Panc1 (cell line): ENCODE results near the gene GRID1. TPM values are rescaled to one million over a fixed set of nuclear protein-coding genes. Genes with fewer than 3 reads are reported as not detected.

Experiments
- ATAC-seq: fragments of 200-7000 bp; cut with Tn5 transposase; 2 replicates; pipeline ENCODE4 v1.9.1; 2020; ENCODE audit warnings: mild to moderate bottlenecking, moderate library complexity
- BruUV-seq: library from RNA; stranded (reverse); fragments of 400-500 nt; replicated peaks from 2 replicates; lab custom pipeline; 2021; lab: Mats Ljungman, UMichigan
- CTCF ChIA-PET: fragments of 300-600 bp; sonication (Branson Sonifier 250); formaldehyde crosslinking; loops from one replicate; lab custom pipeline; 2022; ENCODE audit warnings: antibody characterized with exemption; lab: Charles Lee
- POLR2A ChIA-PET: fragments of 300-600 bp; sonication (Branson Sonifier 250); formaldehyde crosslinking; loops from one replicate; lab custom pipeline; 2022; ENCODE audit warnings: antibody characterized with exemption; lab: Charles Lee
- DNase-seq: peaks from one replicate; pipeline ENCODE4 v3.0.0-alpha.2; 2010; ENCODE audit warnings: low read depth, low spot score
- H3K27ac ChIP-seq: 2 replicates; pipeline ENCODE4 v1.5.1; 2011; ENCODE audit warnings: mild to moderate bottlenecking, low read length, inconsistent platforms
- H3K27me3 ChIP-seq: fragments of 200-500 bp; sonication (Bioruptor generic); 2 replicates; pipeline ENCODE4 v1.6.0; 2014; ENCODE audit warnings: low read length, inconsistent platforms; ENCODE audit not compliant: control insufficient read depth, insufficient read depth
- H3K36me3 ChIP-seq: fragments of 200-500 bp; sonication (Bioruptor generic); 2 replicates; pipeline ENCODE4 v1.5.1; 2014; ENCODE audit warnings: inconsistent platforms, mild to moderate bottlenecking, low read length, moderate library complexity; ENCODE audit not compliant: control insufficient read depth, insufficient read depth
- H3K4me1 ChIP-seq: 2 replicates; pipeline ENCODE4 v1.5.1; 2011; ENCODE audit warnings: inconsistent platforms, mild to moderate bottlenecking, low read length, moderate library complexity; ENCODE audit not compliant: control insufficient read depth, insufficient read depth
- H3K4me3 ChIP-seq, 2 experiments: 2 replicates each; pipeline ENCODE4 v1.5.1; 2011 to 2012; ENCODE audit warnings: low read depth in 2 of 2, low read length in 2 of 2, mild to moderate bottlenecking in 2 of 2, inconsistent platforms in 1 of 2, moderate library complexity in 1 of 2
- H3K9me3 ChIP-seq: fragments of 200-500 bp; sonication (Bioruptor generic); 2 replicates; pipeline ENCODE4 v1.5.1; 2014; ENCODE audit warnings: low read depth, mild to moderate bottlenecking, inconsistent platforms, low read length, moderate library complexity; ENCODE audit not compliant: control insufficient read depth, insufficient read depth
- POLR2AphosphoS5 ChIP-seq: IDR thresholded peaks from 2 replicates; pipeline ENCODE4 v1.6.1; 2012; ENCODE audit warnings: mild to moderate bottlenecking, low read depth, low read length, moderate library complexity
- SIN3A ChIP-seq: IDR thresholded peaks from 2 replicates; pipeline ENCODE4 v1.6.1; 2012; ENCODE audit warnings: low read depth, mild to moderate bottlenecking, low read length, moderate library complexity, borderline replicate concordance; ENCODE audit not compliant: insufficient read depth
- TCF7L2 ChIP-seq: IDR thresholded peaks from 2 replicates; pipeline ENCODE4 v1.6.1; 2011; ENCODE audit warnings: mild to moderate bottlenecking, low read depth, low read length, inconsistent platforms
- in situ Hi-C: cut with HindIII; loops from 2 replicates; pipeline ENCODE4 v1.10.0; 2016; ENCODE audit warnings: low sequenced_read_pairs, low pct_unique_long_range_greater_than_20kb
- intact Hi-C: fragments of 100-400 bp; cut with micrococcal nuclease; formaldehyde crosslinking; loops from one replicate; pipeline ENCODE4 v1.10.0; 2022; ENCODE audit not compliant: unreplicated experiment
- total RNA-seq: library from RNA; stranded (reverse); gene quantifications from one replicate; pipeline ENCODE4 v1.2.1, GENCODE V29; 2021; ENCODE audit not compliant: unreplicated experiment
- TF ChIP-seq, protein P1 (sequence below), 2 experiments: IDR thresholded peaks; 2 replicates each; pipeline ENCODE4 v1.6.1; 2011 to 2012; ENCODE audit warnings: low read depth in 2 of 2, control low read depth in 1 of 2, low read length in 1 of 2, mild to moderate bottlenecking in 1 of 2, moderate library complexity in 1 of 2; ENCODE audit not compliant: insufficient read depth in 1 of 2
- TF ChIP-seq, protein P2 (sequence below): fragments of 450-650 bp; IDR thresholded peaks from 2 replicates; pipeline ENCODE4 v1.5.1; 2017; ENCODE audit warnings: mild to moderate bottlenecking

GRID1 gene
- total RNA-seq, 1 experiment from 2014 or later = 2.3 TPM

DNA sequence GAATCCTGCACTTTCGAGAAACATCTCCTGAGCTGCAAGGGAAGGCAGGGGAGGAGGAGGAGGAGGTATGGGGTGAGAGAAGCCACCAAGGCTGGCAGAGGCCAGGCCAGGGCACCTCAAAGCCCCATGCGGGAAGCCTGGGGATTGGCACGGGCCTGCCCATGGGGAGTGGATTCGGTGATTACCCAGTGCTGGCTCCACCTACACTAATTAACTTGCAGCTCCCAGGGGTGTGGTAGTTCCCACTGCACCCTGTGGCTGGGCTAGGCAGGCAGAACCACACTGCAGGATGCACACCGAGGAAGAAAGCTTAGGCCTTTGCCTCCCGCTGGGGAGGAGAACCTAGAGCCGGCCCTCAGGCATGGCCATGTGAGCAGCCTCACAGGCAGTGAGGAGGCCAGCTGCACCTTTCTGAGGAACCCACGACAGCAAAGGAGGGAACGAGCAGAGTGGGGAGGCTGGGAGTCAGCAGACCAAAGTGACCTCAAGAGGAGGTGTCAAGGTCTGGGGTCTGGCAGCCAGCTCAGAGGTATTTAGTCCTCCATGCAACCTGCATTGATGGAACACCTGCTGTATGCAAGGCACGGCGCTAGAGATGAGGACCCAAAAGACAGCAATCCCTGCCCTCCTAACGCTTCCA, 27.2 kb downstream of the GRID1 start:
- ChIA-PET POLR2A (no interaction called here), CTCF (no interaction called here)
- Histone ChIP-seq H3K9me3 (no peaks in the 10 kb centered on the region), H3K27ac (no peak overlapping the region), H3K4me1 (no peaks in the 10 kb centered on the region), H3K36me3 (no peaks in the 10 kb centered on the region), H3K4me3 (no peak overlapping the region), H3K27me3 (peaks cover 2% of the 10 kb centered on the region; the same call in 1 of the 2 replicates)
- TF ChIP-seq, protein P1, sequence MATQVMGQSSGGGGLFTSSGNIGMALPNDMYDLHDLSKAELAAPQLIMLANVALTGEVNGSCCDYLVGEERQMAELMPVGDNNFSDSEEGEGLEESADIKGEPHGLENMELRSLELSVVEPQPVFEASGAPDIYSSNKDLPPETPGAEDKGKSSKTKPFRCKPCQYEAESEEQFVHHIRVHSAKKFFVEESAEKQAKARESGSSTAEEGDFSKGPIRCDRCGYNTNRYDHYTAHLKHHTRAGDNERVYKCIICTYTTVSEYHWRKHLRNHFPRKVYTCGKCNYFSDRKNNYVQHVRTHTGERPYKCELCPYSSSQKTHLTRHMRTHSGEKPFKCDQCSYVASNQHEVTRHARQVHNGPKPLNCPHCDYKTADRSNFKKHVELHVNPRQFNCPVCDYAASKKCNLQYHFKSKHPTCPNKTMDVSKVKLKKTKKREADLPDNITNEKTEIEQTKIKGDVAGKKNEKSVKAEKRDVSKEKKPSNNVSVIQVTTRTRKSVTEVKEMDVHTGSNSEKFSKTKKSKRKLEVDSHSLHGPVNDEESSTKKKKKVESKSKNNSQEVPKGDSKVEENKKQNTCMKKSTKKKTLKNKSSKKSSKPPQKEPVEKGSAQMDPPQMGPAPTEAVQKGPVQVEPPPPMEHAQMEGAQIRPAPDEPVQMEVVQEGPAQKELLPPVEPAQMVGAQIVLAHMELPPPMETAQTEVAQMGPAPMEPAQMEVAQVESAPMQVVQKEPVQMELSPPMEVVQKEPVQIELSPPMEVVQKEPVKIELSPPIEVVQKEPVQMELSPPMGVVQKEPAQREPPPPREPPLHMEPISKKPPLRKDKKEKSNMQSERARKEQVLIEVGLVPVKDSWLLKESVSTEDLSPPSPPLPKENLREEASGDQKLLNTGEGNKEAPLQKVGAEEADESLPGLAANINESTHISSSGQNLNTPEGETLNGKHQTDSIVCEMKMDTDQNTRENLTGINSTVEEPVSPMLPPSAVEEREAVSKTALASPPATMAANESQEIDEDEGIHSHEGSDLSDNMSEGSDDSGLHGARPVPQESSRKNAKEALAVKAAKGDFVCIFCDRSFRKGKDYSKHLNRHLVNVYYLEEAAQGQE (IDR thresholded peaks at IDR 0.05; ENCODE audit: insufficient read depth in 1 of 2, low read depth in 2 of 2, low read length in 1 of 2) = no peak
- TF ChIP-seq SIN3A (no peak), TCF7L2 (no peak), POLR2AphosphoS5 (no peak)
- TF ChIP-seq, protein P2, sequence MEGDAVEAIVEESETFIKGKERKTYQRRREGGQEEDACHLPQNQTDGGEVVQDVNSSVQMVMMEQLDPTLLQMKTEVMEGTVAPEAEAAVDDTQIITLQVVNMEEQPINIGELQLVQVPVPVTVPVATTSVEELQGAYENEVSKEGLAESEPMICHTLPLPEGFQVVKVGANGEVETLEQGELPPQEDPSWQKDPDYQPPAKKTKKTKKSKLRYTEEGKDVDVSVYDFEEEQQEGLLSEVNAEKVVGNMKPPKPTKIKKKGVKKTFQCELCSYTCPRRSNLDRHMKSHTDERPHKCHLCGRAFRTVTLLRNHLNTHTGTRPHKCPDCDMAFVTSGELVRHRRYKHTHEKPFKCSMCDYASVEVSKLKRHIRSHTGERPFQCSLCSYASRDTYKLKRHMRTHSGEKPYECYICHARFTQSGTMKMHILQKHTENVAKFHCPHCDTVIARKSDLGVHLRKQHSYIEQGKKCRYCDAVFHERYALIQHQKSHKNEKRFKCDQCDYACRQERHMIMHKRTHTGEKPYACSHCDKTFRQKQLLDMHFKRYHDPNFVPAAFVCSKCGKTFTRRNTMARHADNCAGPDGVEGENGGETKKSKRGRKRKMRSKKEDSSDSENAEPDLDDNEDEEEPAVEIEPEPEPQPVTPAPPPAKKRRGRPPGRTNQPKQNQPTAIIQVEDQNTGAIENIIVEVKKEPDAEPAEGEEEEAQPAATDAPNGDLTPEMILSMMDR = no peak
- in situ Hi-C loops = no loop called here
- peak; percentile 31; the same call in 1 of the 2 replicates for ATAC-seq
- BruUV-seq = no TSS peak
- intact Hi-C loops = no loop called here
- DNase-seq = no peak

DNA sequence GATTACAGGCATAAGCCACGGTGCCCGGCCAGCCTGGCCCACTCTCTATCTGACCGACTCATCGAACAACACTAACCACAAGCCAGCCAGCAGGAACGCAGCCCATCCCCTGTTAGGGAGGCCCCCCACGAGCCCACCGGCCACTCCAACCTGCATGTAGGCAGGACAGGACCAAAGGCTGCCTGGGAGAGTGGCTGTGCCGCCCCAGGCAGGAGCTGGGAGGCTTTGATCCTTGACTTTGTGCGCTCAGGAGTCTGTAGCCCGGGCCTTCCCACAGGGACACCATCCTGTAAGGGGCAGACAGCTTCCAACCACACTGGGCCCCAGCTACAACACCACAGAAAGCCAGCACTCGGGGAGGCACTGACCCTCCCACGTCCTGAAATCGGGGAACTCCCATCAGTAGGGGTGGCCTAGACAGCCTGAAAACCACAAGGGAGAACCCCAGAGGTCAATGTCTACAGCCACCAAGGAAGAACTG, 29.4 kb downstream of the GRID1 start:
- DNase-seq (no peak), ATAC-seq (no peak)
- in situ Hi-C loops (no loop called here), intact Hi-C loops (no loop called here)
- TF ChIP-seq, protein P1 (IDR thresholded peaks at IDR 0.05; ENCODE audit: insufficient read depth in 1 of 2, low read depth in 2 of 2, low read length in 1 of 2) = no peak
- TF ChIP-seq TCF7L2 (no peak), SIN3A (no peak), POLR2AphosphoS5 (no peak)
- TF ChIP-seq, protein P2 = no peak
- no peak overlapping the region for H3K27ac ChIP-seq
- H3K4me3 ChIP-seq = no peak overlapping the region
- H3K9me3 ChIP-seq = no peaks in the 10 kb centered on the region
- peaks cover 2% of the 10 kb centered on the region; the same call in 1 of the 2 replicates for H3K27me3 ChIP-seq
- ChIA-PET CTCF (no interaction called here), POLR2A (no interaction called here)
- no peaks in the 10 kb centered on the region for H3K4me1 ChIP-seq
- BruUV-seq = no TSS peak
- H3K36me3 ChIP-seq = no peaks in the 10 kb centered on the region
